ENCODE results near the gene CTIF. TPM values are rescaled to one million over a fixed set of nuclear protein-coding genes. Genes with fewer than 3 reads are reported as not detected.

Gene CTIF
- total and polyA plus RNA-seq, 2 experiments from 2014 or later = 8.6 to 14.4 TPM

- H3K4me2 ChIP-seq = no peak overlapping the region
- H3K4me3 ChIP-seq = no peak overlapping the region
- no peak overlapping the region for H3K4me3 Mint-ChIP-seq
- H3K27ac Mint-ChIP-seq = no peak overlapping the region
- H3K4me1 Mint-ChIP-seq = peaks cover 23% of the 10 kb centered on the region
- no peak for TF ChIP-seq NANOG (IDR thresholded peaks at IDR 0.05; ENCODE audit: borderline replicate concordance)
- peaks cover 6% of the 10 kb centered on the region; the same call in 1 of the 2 replicates for H3K9me2 ChIP-seq (ENCODE audit: insufficient read depth)
- no peak overlapping the region for H3K27ac ChIP-seq (ENCODE audit: low read depth)
- H3K27me3 ChIP-seq (ENCODE audit: insufficient read depth) = no peaks in the 10 kb centered on the region
- H3K79me2 ChIP-seq (replicated peaks; ENCODE audit: insufficient read depth) = no peaks in the 10 kb centered on the region
- no peaks in the 10 kb centered on the region for H3K36me3 ChIP-seq (ENCODE audit: insufficient read depth)
- no peaks in the 10 kb centered on the region for H4K20me1 ChIP-seq (replicated peaks; ENCODE audit: insufficient read depth)
- H3K4me1 ChIP-seq (ENCODE audit: insufficient read depth) = peaks cover 5% of the 10 kb centered on the region
- ATAC-seq = no peak
- peaks cover 24% of the 10 kb centered on the region for H3K27me3 Mint-ChIP-seq (ENCODE audit: insufficient read depth, low read depth, poor library complexity)
- no peaks in the 10 kb centered on the region; the same call in 2 of the 3 replicates for H3K9me3 Mint-ChIP-seq
- DNase-seq (ENCODE audit: low spot score) = no peak
- no peaks in the 10 kb centered on the region for H3F3A ChIP-seq (replicated peaks; ENCODE audit: low read depth)
- no peaks in the 10 kb centered on the region for H3K36me3 Mint-ChIP-seq (ENCODE audit: low read depth)
- peak overlapping the region; percentile 83 for H2AFZ ChIP-seq
Measured at GRCh38 chr18:48875314-48875941, 336.6 kb downstream of the CTIF start.

DNA sequence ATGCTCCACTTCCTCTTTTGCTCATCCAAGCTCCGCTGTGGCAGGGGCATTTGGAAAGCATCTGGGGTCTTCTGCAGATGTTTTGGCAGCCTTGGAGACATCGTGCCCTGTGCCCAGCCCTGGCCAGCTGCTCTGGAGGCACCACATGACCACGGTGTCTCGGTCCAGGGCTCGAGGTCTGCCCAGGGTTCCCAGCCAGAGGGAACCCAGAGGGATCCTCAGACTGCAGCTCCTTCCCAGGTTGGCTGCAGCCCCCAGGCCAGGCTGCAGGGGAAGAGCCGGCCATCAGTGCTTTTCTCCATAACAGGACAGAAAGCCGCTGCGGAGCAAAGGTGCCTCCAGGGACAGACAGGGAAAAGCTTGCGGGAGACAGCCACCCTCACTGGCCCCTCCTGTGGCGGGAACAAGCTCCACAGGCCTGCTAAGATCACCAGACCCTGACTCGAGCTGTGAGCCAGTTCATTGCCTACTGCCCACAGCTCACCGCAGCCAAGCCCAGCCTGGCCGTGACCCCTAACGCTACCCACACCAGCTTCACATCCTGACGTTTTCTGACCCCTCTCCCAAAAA, 337.2 kb downstream of the CTIF start:
- ATAC-seq = peak; percentile 74
- no peak overlapping the region for H3K27ac Mint-ChIP-seq

More for the DNA sequence above, 337.2 kb downstream of the CTIF start:
- Histone ChIP-seq H3K27me3 (ENCODE audit: insufficient read depth) (no peaks in the 10 kb centered on the region), H3F3A (replicated peaks; ENCODE audit: low read depth) (no peaks in the 10 kb centered on the region), H3K79me2 (replicated peaks; ENCODE audit: insufficient read depth) (no peaks in the 10 kb centered on the region), H4K20me1 (replicated peaks; ENCODE audit: insufficient read depth) (no peaks in the 10 kb centered on the region), H3K36me3 (ENCODE audit: insufficient read depth) (no peaks in the 10 kb centered on the region; the same call in 1 of the 2 replicates), H3K4me1 (ENCODE audit: insufficient read depth) (peaks cover 5% of the 10 kb centered on the region), H3K4me2 (no peak overlapping the region), H3K4me3 (no peak overlapping the region), H3K9me2 (ENCODE audit: insufficient read depth) (peaks cover 6% of the 10 kb centered on the region; the same call in 1 of the 2 replicates), H2AFZ (peak overlapping the region; percentile 83), H3K27ac (ENCODE audit: low read depth) (no peak overlapping the region)
- Mint-ChIP-seq H3K9me3 (no peaks in the 10 kb centered on the region; the same call in 1 of the 3 replicates), H3K4me1 (peaks cover 23% of the 10 kb centered on the region), H3K27me3 (ENCODE audit: insufficient read depth, low read depth, poor library complexity) (peaks cover 23% of the 10 kb centered on the region), H3K4me3 (no peak overlapping the region), H3K36me3 (ENCODE audit: low read depth) (no peaks in the 10 kb centered on the region)
- peak; percentile 69 for DNase-seq (ENCODE audit: low spot score)
- TF ChIP-seq, protein P1, sequence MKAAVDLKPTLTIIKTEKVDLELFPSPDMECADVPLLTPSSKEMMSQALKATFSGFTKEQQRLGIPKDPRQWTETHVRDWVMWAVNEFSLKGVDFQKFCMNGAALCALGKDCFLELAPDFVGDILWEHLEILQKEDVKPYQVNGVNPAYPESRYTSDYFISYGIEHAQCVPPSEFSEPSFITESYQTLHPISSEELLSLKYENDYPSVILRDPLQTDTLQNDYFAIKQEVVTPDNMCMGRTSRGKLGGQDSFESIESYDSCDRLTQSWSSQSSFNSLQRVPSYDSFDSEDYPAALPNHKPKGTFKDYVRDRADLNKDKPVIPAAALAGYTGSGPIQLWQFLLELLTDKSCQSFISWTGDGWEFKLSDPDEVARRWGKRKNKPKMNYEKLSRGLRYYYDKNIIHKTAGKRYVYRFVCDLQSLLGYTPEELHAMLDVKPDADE (IDR thresholded peaks at IDR 0.05) = no peak
- TF ChIP-seq EZH2phosphoT487 (IDR thresholded peaks at IDR 0.05; ENCODE audit: unreplicated experiment) (no peak), NANOG (IDR thresholded peaks at IDR 0.05; ENCODE audit: borderline replicate concordance) (no peak), POLR2AphosphoS5 (IDR thresholded peaks at IDR 0.05; ENCODE audit: low read depth) (no peak), EZH2 (IDR thresholded peaks at IDR 0.05; ENCODE audit: low read depth, unreplicated experiment) (no peak)
- TF ChIP-seq, protein P2, sequence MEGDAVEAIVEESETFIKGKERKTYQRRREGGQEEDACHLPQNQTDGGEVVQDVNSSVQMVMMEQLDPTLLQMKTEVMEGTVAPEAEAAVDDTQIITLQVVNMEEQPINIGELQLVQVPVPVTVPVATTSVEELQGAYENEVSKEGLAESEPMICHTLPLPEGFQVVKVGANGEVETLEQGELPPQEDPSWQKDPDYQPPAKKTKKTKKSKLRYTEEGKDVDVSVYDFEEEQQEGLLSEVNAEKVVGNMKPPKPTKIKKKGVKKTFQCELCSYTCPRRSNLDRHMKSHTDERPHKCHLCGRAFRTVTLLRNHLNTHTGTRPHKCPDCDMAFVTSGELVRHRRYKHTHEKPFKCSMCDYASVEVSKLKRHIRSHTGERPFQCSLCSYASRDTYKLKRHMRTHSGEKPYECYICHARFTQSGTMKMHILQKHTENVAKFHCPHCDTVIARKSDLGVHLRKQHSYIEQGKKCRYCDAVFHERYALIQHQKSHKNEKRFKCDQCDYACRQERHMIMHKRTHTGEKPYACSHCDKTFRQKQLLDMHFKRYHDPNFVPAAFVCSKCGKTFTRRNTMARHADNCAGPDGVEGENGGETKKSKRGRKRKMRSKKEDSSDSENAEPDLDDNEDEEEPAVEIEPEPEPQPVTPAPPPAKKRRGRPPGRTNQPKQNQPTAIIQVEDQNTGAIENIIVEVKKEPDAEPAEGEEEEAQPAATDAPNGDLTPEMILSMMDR (conservative IDR thresholded peaks at IDR 0.05; ENCODE audit: low read depth in 2 of 2) = no peak
